Stomach (tissue), 9 donors: ENCODE data around the gene CHD8. TPM values are rescaled to one million over a fixed set of nuclear protein-coding genes. Genes with fewer than 3 reads are reported as not detected.

Source experiments
- DNase-seq, 2 donors: peaks; one replicate each; pipeline versions ENCODE4 v3.0.0 to v3.0.0-alpha.2; 2013 to 2019
- H3K27ac ChIP-seq, 5 donors: fragments of 200-600 bp in 4 of 5; sonication (generic) in 4 of 5; one replicate each; pipeline ENCODE4 v1.5.1; 2013 to 2019; ENCODE audit warnings: mild to moderate bottlenecking in 1 of 5, moderate library complexity in 1 of 5
- H3K27me3 ChIP-seq, 3 donors: fragments of 200-600 bp; sonication (generic); one replicate each; pipeline ENCODE4 v1.5.1; 2017 to 2019; ENCODE audit warnings: mixed run types in 1 of 3
- H3K36me3 ChIP-seq, 4 donors: fragments of 200-600 bp; sonication (generic); 1 replicate in 3 of 4; 2 replicates in 1 of 4; pipeline ENCODE4 v1.5.1; 2016 to 2019
- H3K4me1 ChIP-seq, 4 donors: fragments of 200-600 bp; sonication (generic); one replicate each; pipeline ENCODE4 v1.5.1; 2016 to 2019
- H3K4me3 ChIP-seq, 4 donors: fragments of 200-600 bp; sonication (generic) in 3 of 4; one replicate each; pipeline ENCODE4 v1.5.1; 2016 to 2019; ENCODE audit warnings: mild to moderate bottlenecking in 1 of 4
- H3K9me3 ChIP-seq, 4 donors: fragments of 200-600 bp; sonication (generic); one replicate each; pipeline ENCODE4 v1.5.1; 2016 to 2019
- CTCF ChIP-seq, 7 experiments: fragments of 450-650 bp in 4 of 7; fragments of 200-600 bp in 3 of 7; sonication (generic) in 3 of 7; IDR thresholded peaks; one replicate each; pipeline ENCODE4 v1.5.1; 2016 to 2019; ENCODE audit warnings: antibody characterized with exemption in 7 of 7, control low read depth in 2 of 7, mild to moderate bottlenecking in 1 of 7
- EP300 ChIP-seq: sonication (generic); formaldehyde crosslinking; IDR thresholded peaks from one replicate; pipeline ENCODE4 v1.6.1; 2017; ENCODE audit warnings: antibody characterized with exemption
- POLR2A ChIP-seq, 4 donors: fragments of 450-650 bp; IDR thresholded peaks; one replicate each; pipeline ENCODE4 v1.6.1; 2016; ENCODE audit warnings: antibody characterized with exemption in 4 of 4, control low read depth in 2 of 4, mild to moderate bottlenecking in 1 of 4, moderate library complexity in 1 of 4
- POLR2AphosphoS5 ChIP-seq, 3 donors: sonication (generic); formaldehyde crosslinking; IDR thresholded peaks; one replicate each; pipeline ENCODE4 v1.6.1; 2016; ENCODE audit warnings: antibody characterized with exemption in 3 of 3
- WGBS, 5 donors: extraction: QIAGEN DNeasy Blood & Tissue Kit in 3 of 5; methylation state at CpG; one replicate each; pipeline versions ENCODE4 v1.1.5 to v1.1.7; 2013 to 2018; 5-methylcytosine and 5-hydroxymethylcytosine counted together
- intact Hi-C: fragments of 100-400 bp; cut with DNase I; formaldehyde crosslinking; loops from one replicate; pipeline ENCODE4 v1.15.1; 2023; ENCODE audit warnings: low total_unique reads
- polyA plus RNA-seq, 3 donors: library from polyadenylated mRNA; stranded (reverse); fragments of 200-250 nt; gene quantifications; one replicate each; pipeline ENCODE4 v1.2.3, GENCODE V29; 2013
- total RNA-seq, 5 donors: library from RNA; depleted of rRNA; stranded (reverse); fragments of >200 nt; gene quantifications; one replicate each; pipeline versions ENCODE4 v1.1.0 to v1.2.3, GENCODE V29; 2014 to 2016
- donor health status: healthy with polysubstance abuse.
- donor health status: Bipolar disorder and iron deficiency.
- donor health status: healthy.

Gene CHD8
- total and polyA plus RNA-seq, 8 donors, result 13.6 to 117 (median 42.8) TPM

GRCh38 chr14:21383848-21384493 lies 72.0 kb downstream of the CHD8 start, which contains the start of gene SUPT16H:
Gene SUPT16H, minus strand, starts transcription at chr14:21384019. Its CDS starts 92 bp downstream, at chr14:21383927.
- peak within 1 kb of the TSS; percentile 88 to 94 (median 90) for H3K27ac ChIP-seq
- intact Hi-C loops, result loop anchor here (10.0 kb wide), 1 partner anchor 149 kb away; no protein-coding TSS in a partner anchor
- TF ChIP-seq POLR2A (IDR thresholded peaks at IDR 0.05) (peak in 2 of 4 donors; percentile 33 to 51), POLR2AphosphoS5 (IDR thresholded peaks at IDR 0.05) (peak; percentile 6 to 78 (median 72)), CTCF (IDR thresholded peaks at IDR 0.05) (no peak), EP300 (no peak)
- peaks cover 6 to 49% (median 40%) of the 10 kb centered on the region in 4 donors for H3K4me1 ChIP-seq
- H3K36me3 ChIP-seq, result peaks cover 12 to 39% (median 38%) of the 10 kb centered on the region in 4 donors
- H3K4me3 ChIP-seq, result peak within 1 kb of the TSS; percentile 73 to 92 (median 80)
- DNase-seq, result peak; percentile 95 to 98
- no peaks in the 10 kb centered on the region for H3K27me3 ChIP-seq
- H3K9me3 ChIP-seq, result no peaks in the 10 kb centered on the region
- WGBS, 5 donors, result 0 to 1% (median 0%) methylated on average over 48 to 54 of the region's 54 CpGs

GRCh38 chr14:21382886-21383847 lies 72.8 kb downstream of the CHD8 start:
- H3K4me1 ChIP-seq, result peaks cover 6 to 49% (median 40%) of the 10 kb centered on the region in 4 donors
- peaks cover 7 to 31% (median 30%) of the 10 kb centered on the region in 4 donors for H3K36me3 ChIP-seq
- intact Hi-C loops, result loop anchor here (10.0 kb wide), 1 partner anchor 148 kb away; no protein-coding TSS in a partner anchor
- H3K4me3 ChIP-seq, result peak overlapping the region; percentile 73 to 92 (median 80)
- 0 to 1% (median 0%) methylated on average over 39 of the region's 39 CpGs for WGBS, 5 donors
- H3K27ac ChIP-seq, result peak overlapping the region; percentile 88 to 94 (median 90)
- no peaks in the 10 kb centered on the region for H3K9me3 ChIP-seq
- H3K27me3 ChIP-seq, result no peaks in the 10 kb centered on the region
- DNase-seq, result peak; percentile 30 to 69
- TF ChIP-seq POLR2A (IDR thresholded peaks at IDR 0.05) (no peak), EP300 (no peak), POLR2AphosphoS5 (IDR thresholded peaks at IDR 0.05) (no peak), CTCF (IDR thresholded peaks at IDR 0.05) (no peak)

- no peak for TF ChIP-seq CTCF (IDR thresholded peaks at IDR 0.05)
- Histone ChIP-seq H3K27ac (no peak overlapping the region), H3K27me3 (no peaks in the 10 kb centered on the region), H3K9me3 (no peaks in the 10 kb centered on the region), H3K36me3 (peaks cover 7 to 30% (median 27%) of the 10 kb centered on the region in 4 donors), H3K4me1 (peaks cover 6 to 49% (median 40%) of the 10 kb centered on the region in 4 donors), H3K4me3 (no peak overlapping the region)
- intact Hi-C loops, result loop anchor here (10.0 kb wide), 1 partner anchor 147 kb away; no protein-coding TSS in a partner anchor
- no peak for DNase-seq
Measured at GRCh38 chr14:21382095-21382494, 73.8 kb downstream of the CHD8 start.

- peaks cover 0 to 19% (median 12%) of the 10 kb centered on the region in 4 donors for H3K36me3 ChIP-seq
- peaks cover 6 to 40% (median 28%) of the 10 kb centered on the region in 4 donors for H3K4me1 ChIP-seq
- no peak for DNase-seq
- no peak overlapping the region for H3K4me3 ChIP-seq
- no peaks in the 10 kb centered on the region for H3K27me3 ChIP-seq
- H3K9me3 ChIP-seq, result no peaks in the 10 kb centered on the region
- no peak overlapping the region for H3K27ac ChIP-seq
- 89 to 92% (median 91%) methylated on average over 6 of the region's 6 CpGs for WGBS, 5 donors
- TF ChIP-seq CTCF (IDR thresholded peaks at IDR 0.05) (no peak), POLR2AphosphoS5 (IDR thresholded peaks at IDR 0.05) (no peak), EP300 (no peak), POLR2A (IDR thresholded peaks at IDR 0.05) (no peak)
- intact Hi-C loops, result no loop called here
Measured at GRCh38 chr14:21379338-21379737, 76.6 kb downstream of the CHD8 start.
